K562 (cell line): ENCODE measurements around the gene TXNRD2. TPM values are rescaled to one million over a fixed set of nuclear protein-coding genes. Genes with fewer than 3 reads are reported as not detected.

Source experiments
- ARNT ChIP-seq, 2 experiments: fragments of 450-650 bp; IDR thresholded peaks; 2 replicates each; pipeline ENCODE4 v1.6.1; 2016; ENCODE audit warnings: mild to moderate bottlenecking in 1 of 2
- C11orf30 ChIP-seq: fragments of 450-650 bp; IDR thresholded peaks from 2 replicates; pipeline ENCODE4 v1.6.1; 2016; ENCODE audit warnings: low read depth, mild to moderate bottlenecking
- CTCF ChIP-seq, 3 experiments: IDR thresholded peaks in 2 of 3; conservative IDR thresholded peaks in 1 of 3; 2 replicates each; pipeline ENCODE4 v1.5.1; 2011 to 2012; ENCODE audit warnings: low read length in 3 of 3, mild to moderate bottlenecking in 3 of 3, control low read depth in 2 of 3, improper control_type of control experiment in 1 of 3, inconsistent platforms in 1 of 3, low read depth in 1 of 3, mixed read lengths in 1 of 3, moderate library complexity in 1 of 3; ENCODE audit not compliant: insufficient read depth in 2 of 3
- ERF ChIP-seq: fragments of 450-650 bp; formaldehyde crosslinking; IDR thresholded peaks from 2 replicates; pipeline ENCODE4 v1.4.0; 2020; ENCODE audit warnings: mild to moderate bottlenecking, mixed read lengths
- ETS2 ChIP-seq: IDR thresholded peaks from 2 replicates; pipeline ENCODE4 v1.6.1; 2016; ENCODE audit warnings: borderline replicate concordance, missing genetic modification characterization, mild to moderate bottlenecking, moderate library complexity, missing compliant biosample characterization; ENCODE audit not compliant: poor library complexity, severe bottlenecking
- HDAC2 ChIP-seq: fragments of 450-650 bp; IDR thresholded peaks from 2 replicates; pipeline ENCODE4 v1.6.1; 2016; ENCODE audit warnings: mild to moderate bottlenecking
- IFI16 ChIP-seq: fragments of 250-450 bp; sonication (Bioruptor Pico); IDR thresholded peaks from 2 replicates; pipeline ENCODE4 v2.1.2; 2022; ENCODE audit warnings: mild to moderate bottlenecking, inconsistent platforms
- MCM3 ChIP-seq: fragments of 450-650 bp; IDR thresholded peaks from 2 replicates; pipeline ENCODE4 v1.6.1; 2016
- MYBL2 ChIP-seq, 2 experiments: fragments of 450-650 bp in 1 of 2; sonication (generic) in 1 of 2; formaldehyde crosslinking in 1 of 2; IDR thresholded peaks; 2 replicates each; pipeline versions ENCODE4 v1.6.1 to v1.8.1; 2017 to 2022; ENCODE audit warnings: borderline replicate concordance in 1 of 2, inconsistent platforms in 1 of 2, low read depth in 1 of 2, mild to moderate bottlenecking in 1 of 2, missing genetic modification reagents in 1 of 2, moderate library complexity in 1 of 2
- NKRF ChIP-seq: fragments of 450-650 bp; IDR thresholded peaks from 2 replicates; pipeline ENCODE4 v1.6.1; 2016; ENCODE audit warnings: borderline replicate concordance
- RBM17 ChIP-seq: fragments of 200-400 bp; formaldehyde crosslinking; IDR thresholded peaks from 2 replicates; pipeline ENCODE4 v1.6.1; 2017; ENCODE audit warnings: low read depth, mild to moderate bottlenecking, low read length, borderline replicate concordance
- UBTF ChIP-seq, 2 experiments: IDR thresholded peaks; 2 replicates each; pipeline ENCODE4 v1.6.1; 2012; ENCODE audit warnings: improper control_type of control experiment in 2 of 2, low read depth in 2 of 2, low read length in 2 of 2, borderline replicate concordance in 1 of 2
- ZBTB33 ChIP-seq: sonication (generic); formaldehyde crosslinking; IDR thresholded peaks from 2 replicates; pipeline ENCODE4 v1.8.1; 2023; ENCODE audit warnings: mild to moderate bottlenecking, missing genetic modification reagents
- ZNF436 ChIP-seq: fragments of 250-450, 450-650 bp; sonication (Bioruptor Pico); formaldehyde crosslinking; IDR thresholded peaks from 2 replicates; pipeline ENCODE4 v1.7.0; 2020; ENCODE audit warnings: mild to moderate bottlenecking
- ZNF639 ChIP-seq, 2 experiments: fragments of 200-800 bp in 1 of 2; sonication (Bioruptor generic) in 1 of 2; sonication (generic) in 1 of 2; formaldehyde crosslinking in 1 of 2; IDR thresholded peaks in 1 of 2; conservative IDR thresholded peaks in 1 of 2; 2 replicates each; pipeline versions ENCODE4 v1.5.0 to v1.6.1; 2016 to 2020; ENCODE audit warnings: missing compliant biosample characterization in 1 of 2, missing genetic modification characterization in 1 of 2, missing genetic modification reagents in 1 of 2
- ZNF77 ChIP-seq: fragments of 250-450 bp; sonication (Bioruptor Pico); IDR thresholded peaks from 2 replicates; pipeline ENCODE4 v1.5.0; 2020
- ZNF830 ChIP-seq: fragments of 250-450 bp; sonication (Bioruptor Pico); IDR thresholded peaks from 2 replicates; pipeline ENCODE4 v1.5.0; 2021; ENCODE audit warnings: mild to moderate bottlenecking
- ZSCAN29 ChIP-seq: fragments of 450-650 bp; IDR thresholded peaks from 2 replicates; pipeline ENCODE4 v1.6.1; 2017
- polyA plus RNA-seq, 8 experiments: library from polyadenylated mRNA; depleted of rRNA in 4 of 8; stranded (reverse) in 5 of 8; unstranded in 3 of 8; fragments of >200 nt; fragmentation: Nextera tagmentation in 2 of 8; fragmentation: Illumina TruSeq in 1 of 8; extraction: Ambion mirVana in 2 of 8; extraction: Trizol in 1 of 8; gene quantifications; 2 replicates each; pipeline versions ENCODE4 v1.2.1 to v1.2.3, GENCODE V29; 2011 to 2014; ENCODE audit warnings: inconsistent platforms in 1 of 8, missing spikeins in 1 of 8
- total RNA-seq, 7 experiments: library from RNA; depleted of rRNA in 6 of 7; stranded (reverse); fragments of >200 nt in 6 of 7; fragmentation: Illumina TruSeq in 2 of 7; extraction: Trizol in 2 of 7; gene quantifications; 2 replicates each; pipeline versions ENCODE4 v1.2.1 to v1.2.3, GENCODE V29; 2011 to 2021; ENCODE audit warnings: low replicate concordance in 1 of 7

The TXNRD2 gene
- total and polyA plus RNA-seq, 9 of the 15 experiments (the other 6 are each of a cell fraction or from before 2014, with no cell fraction given), result 3.3 to 80.2 (median 49.4) TPM

- TF ChIP-seq MCM3, result no peak
- TF ChIP-seq NKRF, result no peak
- 0 out of 4 replicates have a peak, but pooled peaks of 1 of the 2 experiments have one; percentile 14 for TF ChIP-seq UBTF (IDR thresholded peaks at IDR 0.05; ENCODE audit: borderline replicate concordance in 1 of 2, low read depth in 2 of 2, low read length in 2 of 2)
- TF ChIP-seq ETS2, result no peak
- TF ChIP-seq C11orf30, result no peak
- TF ChIP-seq ZBTB33 (CRISPR knock-in tag), result no peak
- no peak for TF ChIP-seq ZNF436 (CRISPR knock-in tag)
- 0 out of 4 replicates have a peak, but pooled peaks of 1 of the 2 experiments have one; percentile 81 for TF ChIP-seq ZNF639 (CRISPR knock-in tag; conservative IDR thresholded peaks at IDR 0.05 in 1 of 2, IDR thresholded peaks at IDR 0.05 in 1 of 2)
- no peak for TF ChIP-seq ARNT (IDR thresholded peaks at IDR 0.05)
- TF ChIP-seq ZSCAN29, result no peak
- TF ChIP-seq ERF (CRISPR knock-in tag), result no peak
- no peak for TF ChIP-seq MYBL2 (IDR thresholded peaks at IDR 0.05; ENCODE audit: low read depth)
- no peak for TF ChIP-seq MYBL2 (CRISPR knock-in tag; IDR thresholded peaks at IDR 0.05; ENCODE audit: borderline replicate concordance)
- TF ChIP-seq ZNF830 (CRISPR knock-in tag), result no peak
- no peak for TF ChIP-seq RBM17
- TF ChIP-seq HDAC2, result no peak
- no peak for TF ChIP-seq IFI16 (CRISPR knock-in tag)
- peak; percentile 30 to 55 (median 33); a peak in 4 of 6 replicates for TF ChIP-seq CTCF (IDR thresholded peaks at IDR 0.05 in 2 of 3, conservative IDR thresholded peaks at IDR 0.05 in 1 of 3; ENCODE audit: insufficient read depth in 2 of 3, low read depth in 1 of 3, low read length in 3 of 3)
- TF ChIP-seq ZNF77 (CRISPR knock-in tag), result no peak
Measured at GRCh38 chr22:19868333-19868732, 73.3 kb downstream of the TXNRD2 start (continued).
